NOMO-1 (cell line): ENCODE measurements around the gene FBXO44.
"Not testable (repeated sequence)": the region's sequence is repeated elsewhere in the genome, so short reads cannot be mapped to it uniquely, and the experiment has no call there.

ENCODE experiments used
- DNase-seq, 2 experiments: peaks; one replicate each; lab custom pipeline; 2025; ENCODE audit not compliant: unreplicated experiment in 2 of 2; lab: John Stamatoyannopoulos, UW

FBXO44 gene, protein sequence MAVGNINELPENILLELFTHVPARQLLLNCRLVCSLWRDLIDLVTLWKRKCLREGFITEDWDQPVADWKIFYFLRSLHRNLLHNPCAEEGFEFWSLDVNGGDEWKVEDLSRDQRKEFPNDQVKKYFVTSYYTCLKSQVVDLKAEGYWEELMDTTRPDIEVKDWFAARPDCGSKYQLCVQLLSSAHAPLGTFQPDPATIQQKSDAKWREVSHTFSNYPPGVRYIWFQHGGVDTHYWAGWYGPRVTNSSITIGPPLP

DNA sequence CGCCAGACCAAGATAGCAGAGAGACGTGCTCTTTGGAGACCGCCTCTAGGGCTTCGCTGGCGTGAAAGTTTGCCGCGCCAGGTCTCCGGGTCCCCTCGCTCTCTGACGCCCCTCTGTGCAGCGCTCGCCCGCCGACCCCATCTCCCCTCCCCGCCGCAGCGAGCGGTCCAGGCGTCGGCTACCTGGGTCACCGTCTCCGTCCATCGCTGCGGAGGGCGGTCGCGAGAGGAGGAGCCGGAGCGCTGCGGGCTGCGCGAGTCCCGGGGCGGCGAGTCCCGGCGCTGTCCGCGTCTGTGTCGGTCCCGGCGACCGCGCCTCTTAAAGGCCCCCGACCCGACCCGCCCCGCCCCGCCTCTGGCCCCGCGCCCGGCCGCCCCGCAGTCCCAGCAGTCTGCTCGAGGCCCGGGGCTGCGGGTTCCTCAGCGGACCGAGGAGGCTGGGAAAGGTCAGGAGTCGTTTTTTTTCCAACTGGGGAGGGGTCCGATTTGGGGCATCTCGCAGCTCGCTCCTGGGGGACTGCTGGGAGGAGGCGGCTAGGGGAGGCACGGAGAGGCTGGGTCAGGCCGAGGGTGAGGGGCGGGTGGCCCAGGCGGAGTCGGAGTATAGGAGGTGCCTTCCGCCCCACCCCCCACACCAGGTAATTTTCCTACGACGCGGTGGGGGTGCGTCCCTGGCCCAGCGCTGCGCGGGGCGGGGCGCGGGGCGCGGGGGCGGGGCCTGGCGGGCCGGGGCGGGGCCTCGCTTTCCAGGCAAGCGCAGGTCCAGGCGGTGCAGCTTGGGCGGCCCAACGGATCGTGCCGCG is at the start of gene FBXO44, which contains the start of gene FBXO2:
Gene FBXO44, plus strand, starts transcription at position 741 of the 802 bp plus-strand sequence. CDS start 959 bp downstream, outside the sequence.
Gene FBXO2, minus strand, starts transcription at position 293 of the 802 bp plus-strand sequence. Its CDS starts 89 bp downstream, at position 204.
- DNase-seq: no peak

DNA sequence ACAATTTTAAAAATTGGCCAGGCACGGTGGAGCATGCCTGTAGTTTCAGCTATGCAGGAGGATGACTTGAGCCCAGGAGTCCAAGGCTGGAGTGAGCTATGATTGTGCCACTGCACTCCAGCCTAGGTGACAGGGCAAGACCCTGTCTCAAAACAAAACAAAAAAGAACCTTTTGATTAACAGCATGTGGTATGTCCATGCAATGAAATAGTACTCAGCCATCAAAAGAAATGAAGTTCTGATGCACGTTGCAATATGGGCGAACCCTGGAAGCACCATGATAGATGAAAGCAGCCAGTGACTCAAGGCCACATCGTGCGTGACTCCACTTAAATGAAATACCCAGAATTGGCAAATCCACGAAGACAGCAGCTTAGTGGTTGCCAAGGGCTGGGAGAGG is 47.9 kb upstream of the FBXO44 start:
- no peak for DNase-seq

DNA sequence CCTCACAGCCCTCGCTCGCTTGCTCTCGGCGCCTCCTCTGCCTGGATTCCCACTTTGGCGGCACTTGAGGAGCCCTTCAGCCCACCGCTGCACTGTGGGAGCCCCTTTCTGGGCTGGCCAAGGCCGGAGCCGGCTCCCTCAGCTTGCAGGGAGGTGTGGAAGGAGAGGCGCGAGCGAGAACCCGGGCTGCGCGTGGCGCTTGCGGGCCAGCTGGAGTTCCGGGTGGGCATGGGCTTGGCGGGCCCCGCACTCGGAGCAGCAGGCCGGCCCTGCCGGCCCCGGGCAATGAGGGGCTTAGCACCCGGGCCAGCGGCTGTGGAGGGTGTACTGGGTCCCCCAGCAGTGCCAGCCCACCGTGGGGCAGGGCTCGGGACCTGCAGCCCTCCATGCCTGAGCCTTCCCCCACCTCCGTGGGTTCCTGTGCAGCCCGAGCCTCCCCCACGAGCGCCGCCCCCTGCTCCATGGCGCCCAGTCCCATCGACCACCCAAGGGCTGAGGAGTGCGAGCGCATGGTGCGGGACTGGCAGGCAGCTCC is 46.0 kb upstream of the FBXO44 start:
- DNase-seq: not testable (repeated sequence)

DNA sequence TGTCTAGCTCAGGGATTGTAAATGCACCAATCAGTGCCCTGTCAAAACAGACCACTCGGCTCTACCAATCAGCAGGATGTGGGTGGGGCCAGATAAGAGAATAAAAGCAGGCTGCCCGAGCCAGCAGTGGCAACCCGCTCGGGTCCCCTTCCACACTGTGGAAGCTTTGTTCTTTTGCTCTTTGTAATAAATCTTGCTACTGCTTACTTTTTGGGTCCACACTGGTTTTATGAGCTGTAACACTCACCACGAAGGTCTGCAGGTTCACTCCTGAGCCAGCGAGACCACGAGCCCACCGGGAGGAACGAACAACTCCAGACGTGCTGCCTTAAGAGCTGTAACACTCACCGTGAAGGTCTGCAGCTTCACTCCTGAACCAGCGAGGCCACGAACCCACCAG is 45.3 kb upstream of the FBXO44 start:
- DNase-seq: not testable (repeated sequence)

DNA sequence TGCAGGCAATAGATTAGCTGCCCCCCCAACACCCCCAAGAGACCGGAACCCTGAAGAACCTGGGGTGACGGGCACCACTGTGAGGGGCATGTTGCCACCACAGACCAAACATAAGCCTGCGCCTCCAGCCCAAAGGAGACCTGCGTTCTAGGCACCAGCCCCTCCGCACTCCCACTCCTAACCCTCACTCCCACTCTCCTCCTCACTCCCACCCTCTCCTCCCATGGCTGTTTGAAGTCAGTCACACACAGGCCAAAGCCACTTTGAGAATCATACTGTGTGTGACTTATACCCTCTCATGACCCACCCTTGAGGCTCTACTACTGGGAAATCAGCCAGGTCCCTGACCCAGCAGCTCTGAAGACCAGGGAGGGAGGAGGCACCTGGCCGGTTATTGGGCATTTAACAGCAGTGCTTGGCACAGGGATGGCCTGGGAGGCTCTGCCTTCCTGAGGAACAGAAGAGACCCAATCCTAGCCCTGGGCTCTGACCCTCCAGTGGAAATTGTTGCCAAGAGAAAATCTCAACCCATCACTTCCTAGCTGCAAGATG is 44.0 kb upstream of the FBXO44 start:
- DNase-seq: no peak

DNA sequence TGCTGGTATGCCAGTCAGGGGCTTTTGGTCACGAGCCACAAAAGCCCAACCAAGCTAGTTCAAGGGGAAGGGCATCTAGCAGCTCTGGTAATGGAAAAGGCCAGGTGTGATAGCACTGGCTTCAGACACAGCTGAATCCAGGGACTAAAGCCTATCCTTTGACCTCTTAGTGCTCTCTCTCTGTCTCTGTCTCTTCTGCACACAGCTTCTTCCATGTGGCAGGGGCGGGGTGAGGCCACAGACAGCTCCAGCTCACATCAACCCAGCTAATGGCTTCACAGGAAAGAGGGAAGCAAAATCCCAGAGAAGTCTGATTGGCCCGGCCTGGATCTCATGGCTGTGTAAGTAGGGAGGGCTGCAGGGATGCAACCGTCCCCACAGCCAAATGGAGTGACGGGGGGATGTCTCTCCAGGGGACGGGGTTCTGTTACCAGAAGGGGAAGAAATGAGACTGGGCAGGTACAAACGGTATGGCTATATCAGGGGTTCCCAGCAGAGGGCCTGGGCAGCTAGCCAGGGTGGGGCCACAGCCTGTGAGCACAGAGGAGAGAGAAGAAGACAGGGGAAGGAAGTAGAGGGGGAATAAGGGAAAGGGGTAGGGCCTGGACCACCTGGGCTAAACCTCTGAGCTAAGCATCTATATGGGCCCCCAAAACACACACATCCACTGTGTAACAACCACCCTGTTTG is 42.9 kb upstream of the FBXO44 start:
- DNase-seq: no peak

DNA sequence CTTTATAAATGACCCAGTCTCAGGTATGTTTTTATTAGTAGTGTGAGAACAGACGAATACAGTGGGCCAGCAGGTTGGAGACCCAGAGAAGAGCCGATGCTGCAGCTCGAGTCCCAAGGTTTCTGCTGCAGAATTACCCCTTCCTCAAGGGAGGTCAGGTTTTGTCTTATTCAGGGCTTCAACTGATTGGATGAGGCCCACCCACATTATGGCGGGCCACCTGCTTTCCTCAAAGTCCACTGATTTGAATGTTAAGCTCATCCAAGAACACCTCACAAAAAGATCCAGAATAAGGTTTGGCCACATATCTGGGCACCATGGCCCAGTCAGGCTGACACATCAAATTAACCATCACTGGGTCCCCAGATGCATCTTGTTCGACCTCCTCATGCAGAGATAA is 41.3 kb upstream of the FBXO44 start:
- no peak for DNase-seq

DNA sequence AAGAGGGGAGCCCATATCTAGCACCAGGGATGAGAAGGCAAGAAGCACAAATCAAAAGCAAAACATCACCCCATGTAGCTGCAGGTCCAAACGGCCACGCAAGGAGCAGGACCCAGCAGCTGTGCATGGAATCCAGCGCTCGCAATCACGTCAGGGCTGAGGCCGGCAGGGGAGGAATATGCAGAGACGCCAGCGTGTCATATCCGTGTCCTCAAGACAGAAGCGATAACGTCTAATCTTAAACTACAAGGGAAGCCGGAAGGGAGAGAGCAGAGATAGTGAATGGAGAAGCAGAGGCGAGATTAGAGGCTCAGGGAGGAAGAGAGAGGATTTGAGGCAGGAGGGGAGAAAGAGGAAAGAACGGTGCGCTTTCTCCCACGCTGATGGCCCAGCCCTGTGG is 39.6 kb upstream of the FBXO44 start:
- no peak for DNase-seq

DNA sequence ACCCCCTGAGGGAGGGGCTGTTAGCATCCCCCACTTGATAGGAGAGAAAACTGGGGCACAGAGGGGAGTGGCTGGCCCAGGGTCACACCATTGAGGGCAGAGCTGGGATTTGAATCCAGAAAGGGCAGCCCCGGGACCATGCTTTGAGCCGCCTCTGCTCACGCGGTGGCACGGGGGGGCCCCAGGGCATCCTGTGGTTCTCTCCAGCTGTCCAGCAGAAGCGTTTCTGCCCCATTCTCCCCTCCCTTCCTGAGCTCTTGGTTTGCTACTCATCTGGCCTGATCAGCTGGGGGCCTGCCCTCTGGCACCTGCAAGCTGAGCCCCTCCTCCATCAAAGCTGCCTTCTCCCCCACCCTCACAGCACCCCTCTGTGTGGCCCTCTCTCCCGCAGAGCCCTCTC is 37.9 kb upstream of the FBXO44 start:
- no peak for DNase-seq

DNA sequence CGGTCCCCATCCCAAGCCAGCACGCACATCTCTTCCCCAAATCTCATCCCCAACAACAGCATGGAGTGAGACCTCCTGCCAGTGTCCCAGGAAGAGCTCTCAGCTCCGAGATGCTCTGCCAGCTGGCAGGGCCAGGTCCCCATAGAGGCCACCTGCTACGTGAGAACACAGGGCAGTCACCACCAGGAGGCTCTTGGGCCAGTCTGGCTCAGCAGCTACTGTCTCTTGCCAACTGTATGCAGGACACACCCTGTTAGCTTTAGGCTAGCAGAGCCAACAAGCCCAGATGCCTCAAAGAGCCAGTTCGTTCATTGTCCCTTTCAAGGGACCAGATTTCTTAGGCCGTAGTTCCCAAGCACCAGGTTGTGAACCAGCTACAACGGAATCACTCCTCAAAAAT is 37.4 kb upstream of the FBXO44 start:
- DNase-seq: no peak

DNA sequence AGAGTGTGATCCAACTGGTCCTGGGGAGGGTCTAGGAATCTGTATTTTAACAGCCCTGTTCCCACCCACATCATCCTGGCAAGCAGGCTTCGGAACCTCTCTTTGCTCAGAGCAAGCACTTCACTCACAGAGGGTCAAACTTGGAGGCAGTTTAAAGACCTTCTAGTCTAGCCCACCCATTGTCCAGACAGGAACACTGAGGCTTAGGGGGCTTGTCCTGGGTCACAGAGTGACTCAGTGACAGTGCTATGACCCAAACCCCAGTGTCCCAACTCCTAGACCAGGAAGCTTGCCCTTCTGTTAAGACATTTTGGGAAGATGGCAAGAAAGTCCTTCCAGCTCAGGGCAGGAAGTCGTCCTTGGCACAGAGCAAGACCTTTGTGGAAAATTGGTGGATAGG is 36.9 kb upstream of the FBXO44 start:
- no peak for DNase-seq

DNA sequence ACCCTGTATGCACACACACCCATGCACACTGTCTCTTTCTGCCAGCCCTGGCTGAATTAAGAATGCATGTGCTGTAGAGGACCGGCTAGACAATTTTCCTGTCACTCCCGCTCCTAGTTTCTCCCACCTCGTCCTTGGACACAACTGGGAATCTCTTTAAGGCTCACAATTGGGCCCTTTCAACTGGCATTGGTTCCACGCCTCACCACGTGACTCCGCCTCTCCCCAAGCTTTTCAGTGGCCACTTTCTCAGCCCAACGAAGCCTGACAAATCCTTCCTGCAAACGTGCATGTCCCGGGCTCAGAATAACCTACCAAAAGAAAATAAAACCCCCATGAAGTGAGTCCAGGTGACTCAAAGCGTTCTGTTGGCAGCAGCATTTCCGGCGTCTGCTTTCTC is 34.3 kb upstream of the FBXO44 start:
- no peak for DNase-seq

DNA sequence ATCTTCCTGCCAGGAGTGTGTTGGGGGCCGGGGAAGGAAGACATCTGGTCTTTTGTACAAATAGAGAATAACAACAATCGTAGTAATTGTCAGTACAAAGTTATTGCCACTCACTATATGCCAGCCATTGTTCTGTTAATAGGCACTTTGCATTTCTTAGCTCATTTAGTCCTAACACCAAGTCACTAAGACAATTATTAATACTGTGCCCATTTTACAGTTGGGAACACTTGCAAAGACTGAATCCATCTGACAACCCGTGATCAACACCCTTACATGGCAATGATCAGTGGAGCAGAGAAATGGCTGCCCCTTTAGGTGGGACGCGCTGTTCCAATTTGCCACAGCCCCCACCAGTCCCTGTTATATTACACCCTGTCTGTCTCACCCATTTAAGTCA is 33.8 kb upstream of the FBXO44 start:
- DNase-seq: no peak

DNA sequence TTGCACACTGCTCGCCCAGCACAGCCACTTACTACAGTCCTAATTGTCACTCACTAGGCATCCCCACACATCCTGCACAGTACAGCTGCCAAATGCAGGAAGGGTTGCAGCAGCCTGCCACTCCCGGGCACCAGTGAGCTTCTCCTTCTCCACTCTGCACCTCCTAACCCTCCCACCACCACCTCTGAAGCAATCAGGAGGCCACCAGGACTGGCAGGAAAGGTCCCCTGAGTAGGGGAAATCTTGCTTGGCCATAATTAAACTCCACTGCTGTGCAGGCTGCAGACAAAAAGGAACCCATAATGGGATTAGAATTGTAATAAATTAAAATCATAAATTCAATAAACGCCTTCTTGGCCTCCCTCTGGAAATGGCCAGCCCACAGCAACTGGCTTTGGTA is 32.3 kb upstream of the FBXO44 start:
- DNase-seq: no peak

DNA sequence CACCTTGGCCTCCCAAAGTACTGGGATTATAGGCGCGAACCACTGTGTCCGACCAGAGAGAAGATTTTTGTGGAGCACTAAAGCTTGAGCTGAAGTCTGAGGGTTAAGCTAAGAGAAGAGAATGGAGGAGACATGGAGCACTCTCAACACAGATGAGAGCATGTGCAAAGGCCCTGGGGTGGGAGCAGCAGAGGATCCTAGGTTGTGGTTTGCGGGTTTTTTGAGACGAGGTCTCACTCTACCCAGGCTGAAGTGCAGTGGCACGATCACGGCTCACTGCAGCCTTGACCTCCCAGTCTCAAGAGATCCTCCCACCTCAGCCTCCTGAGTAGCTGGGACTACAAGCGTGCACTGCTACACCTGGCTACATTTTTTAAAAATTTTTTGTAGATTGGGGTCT is 31.0 kb upstream of the FBXO44 start:
- no peak for DNase-seq

DNA sequence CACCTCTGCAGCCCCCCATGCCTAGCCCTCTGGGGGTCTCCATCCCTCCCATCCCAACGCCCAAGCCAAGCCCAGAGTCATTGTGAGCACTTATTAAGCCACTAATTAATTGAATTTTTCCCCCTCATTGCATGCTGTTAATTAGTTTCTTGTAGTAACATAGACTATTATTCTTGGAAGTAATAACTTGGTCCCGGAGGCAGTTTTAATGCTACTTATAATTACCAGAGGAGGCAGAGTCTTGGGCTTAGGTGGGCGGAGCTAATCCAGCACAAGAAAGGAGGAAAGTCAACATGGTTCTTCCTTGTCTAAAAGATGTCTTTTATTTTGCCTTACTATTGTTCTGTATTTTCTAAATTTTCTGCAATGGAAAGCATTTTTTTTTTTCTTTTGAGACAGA is 28.1 kb upstream of the FBXO44 start:
- DNase-seq: no peak

DNA sequence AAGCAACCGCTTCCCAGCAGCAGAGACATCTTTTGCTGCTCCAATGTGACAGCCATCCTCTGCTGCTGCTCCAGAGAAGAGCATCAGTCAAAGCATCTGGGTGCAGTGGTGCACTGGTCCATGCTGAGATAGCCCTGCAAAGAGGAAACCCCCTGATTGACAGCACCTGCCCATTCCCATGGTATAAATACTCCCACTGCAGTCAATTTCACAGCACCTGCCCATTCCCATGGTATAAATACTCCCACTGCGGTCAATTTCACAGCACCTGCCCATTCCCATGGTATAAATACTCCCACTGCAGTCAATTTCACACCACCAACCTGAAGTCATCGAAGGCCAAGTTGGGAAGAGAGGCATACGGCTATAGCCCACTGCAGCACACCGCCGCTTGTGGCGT is 25.9 kb upstream of the FBXO44 start:
- no peak for DNase-seq

DNA sequence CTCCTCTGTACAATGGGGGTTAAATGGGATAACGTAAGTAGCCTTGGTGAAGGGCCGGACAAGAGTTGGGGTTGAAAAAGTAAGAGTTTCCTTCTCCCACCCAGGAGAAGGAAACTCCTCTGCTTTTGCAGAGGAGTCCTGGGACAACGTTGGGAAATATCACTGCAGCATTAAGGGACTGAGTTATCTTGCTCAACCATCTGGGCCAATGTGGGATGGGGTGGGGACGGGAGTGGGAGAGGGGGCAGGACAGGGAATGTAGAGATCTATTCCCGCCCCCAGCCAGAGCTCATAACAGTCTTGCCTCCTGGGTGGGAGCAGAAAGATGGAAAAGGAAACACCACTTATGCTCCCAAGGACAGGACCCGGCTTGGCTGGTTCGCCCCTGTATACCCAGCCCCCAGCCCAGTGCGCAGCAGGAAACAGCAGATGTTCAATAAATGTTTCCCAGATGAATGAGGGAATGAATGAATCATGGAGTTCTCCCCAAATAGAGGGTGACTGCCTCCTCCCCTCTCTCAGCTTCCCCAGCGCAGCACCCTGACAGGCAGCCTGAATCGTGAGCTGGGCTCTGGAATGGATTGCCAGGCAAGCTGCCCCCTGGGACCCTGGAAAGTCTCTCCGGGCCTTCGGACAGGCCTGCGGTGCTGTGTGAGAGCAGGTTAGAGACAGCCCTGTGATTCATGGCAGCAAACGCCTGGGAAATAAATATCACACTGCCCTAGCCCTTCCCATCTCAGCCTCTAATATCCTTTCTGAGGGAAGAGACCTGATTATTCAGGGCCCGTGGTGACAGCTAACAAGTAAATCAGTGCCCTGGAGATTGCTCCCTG is 25.3 kb upstream of the FBXO44 start:
- no peak for DNase-seq

DNA sequence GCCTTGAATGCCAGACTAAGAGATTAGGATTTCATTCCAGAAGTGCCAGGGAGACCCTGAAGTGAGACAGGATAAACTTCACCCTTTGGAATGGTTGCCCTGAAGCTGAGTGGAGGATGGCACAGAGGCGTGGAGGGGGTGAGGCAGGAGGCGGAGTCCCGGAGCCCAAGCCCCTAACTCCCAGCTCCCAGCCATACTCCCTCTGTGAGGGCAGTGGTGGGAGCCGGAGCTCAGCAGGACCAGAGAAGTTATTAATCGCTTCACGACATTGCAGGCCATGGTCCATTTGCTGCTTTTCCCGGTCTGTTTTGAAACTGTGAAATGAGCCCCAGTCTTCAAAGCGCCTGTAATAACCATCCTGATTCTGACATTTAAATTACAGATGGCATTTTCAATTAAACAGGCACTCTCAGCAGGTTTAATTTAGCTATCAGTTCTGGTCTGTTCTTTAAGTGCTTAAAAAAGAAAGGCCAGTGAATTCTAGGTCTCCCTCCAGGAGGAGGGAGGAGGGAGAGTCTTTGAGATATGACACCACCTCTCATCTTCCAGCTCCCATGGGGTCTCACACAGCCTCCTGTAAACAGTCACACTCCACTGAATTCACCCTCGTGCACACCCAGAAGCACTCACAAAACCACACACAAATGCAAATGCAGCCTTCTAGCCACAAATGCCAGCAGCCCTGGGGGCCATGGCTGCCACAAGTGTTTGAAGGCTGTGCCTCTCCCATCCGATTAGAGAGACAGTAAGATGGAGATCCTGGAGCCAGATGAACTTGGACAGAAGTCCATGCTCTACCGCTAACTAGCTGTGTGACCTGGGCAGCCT is 20.1 kb upstream of the FBXO44 start:
- DNase-seq: no peak
